NCI-H524 (cell line): ENCODE measurements around the gene WDFY3.

Source experiments
- DNase-seq, 2 experiments: peaks; one replicate each; lab custom pipeline; 2025; lab: John Stamatoyannopoulos, UW

The WDFY3 gene

DNA sequence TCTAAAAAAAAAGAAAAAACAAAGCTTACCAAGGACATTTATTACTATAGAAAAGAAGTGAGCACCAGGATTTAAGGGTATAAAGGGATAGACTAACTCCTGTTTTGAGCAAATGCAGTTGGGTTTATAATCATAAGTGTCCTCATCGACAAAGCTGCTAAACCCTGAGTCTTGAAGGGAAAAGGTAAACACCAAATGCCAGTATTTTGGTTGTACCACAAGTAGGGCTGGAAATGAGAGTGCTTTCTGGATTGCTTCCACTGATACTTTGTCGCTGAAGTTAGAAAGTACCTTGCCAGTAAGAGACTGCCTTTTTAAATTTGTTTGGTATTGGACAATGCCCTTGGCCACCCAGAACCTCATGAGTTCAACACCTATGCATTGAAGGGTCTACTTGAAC lies 53.7 kb downstream of the WDFY3 start:
- no peak for DNase-seq

DNA sequence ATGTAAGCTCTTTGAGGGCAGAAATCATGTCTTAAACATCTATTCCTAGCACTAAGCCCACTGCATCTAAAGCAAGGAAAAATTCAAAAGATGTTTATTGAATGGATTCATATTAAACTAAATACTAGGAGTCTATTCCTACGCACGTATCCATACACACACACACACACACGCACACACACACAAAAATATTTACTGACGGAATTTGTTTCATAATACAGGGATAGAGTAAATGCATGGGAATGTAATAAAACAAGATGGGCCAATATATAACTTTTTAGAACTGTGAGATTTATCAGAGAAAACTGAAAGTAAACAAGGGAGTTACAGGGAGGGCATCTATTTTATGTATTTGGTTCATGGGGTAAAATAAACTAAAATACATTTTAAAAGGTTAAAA lies 57.6 kb downstream of the WDFY3 start:
- no peak for DNase-seq

DNA sequence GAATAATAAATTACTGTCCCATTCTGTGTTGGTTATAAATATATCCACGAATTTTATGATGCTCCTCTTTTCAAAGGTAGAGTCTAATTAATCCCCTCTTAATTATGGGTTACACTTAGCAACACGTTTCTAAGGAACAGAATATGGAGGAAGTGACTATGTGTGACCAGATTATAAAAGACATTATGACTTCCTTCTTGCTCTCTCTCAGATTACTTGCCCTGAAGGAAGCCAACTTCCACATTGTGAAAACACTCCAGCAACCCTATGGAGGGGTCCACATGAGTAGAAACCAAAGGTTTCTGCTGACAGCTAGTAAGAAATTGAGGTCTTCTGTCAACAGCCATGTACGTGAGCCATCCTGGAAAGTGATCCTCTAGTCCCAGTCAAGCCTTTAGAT lies 59.3 kb downstream of the WDFY3 start:
- no peak for DNase-seq

DNA sequence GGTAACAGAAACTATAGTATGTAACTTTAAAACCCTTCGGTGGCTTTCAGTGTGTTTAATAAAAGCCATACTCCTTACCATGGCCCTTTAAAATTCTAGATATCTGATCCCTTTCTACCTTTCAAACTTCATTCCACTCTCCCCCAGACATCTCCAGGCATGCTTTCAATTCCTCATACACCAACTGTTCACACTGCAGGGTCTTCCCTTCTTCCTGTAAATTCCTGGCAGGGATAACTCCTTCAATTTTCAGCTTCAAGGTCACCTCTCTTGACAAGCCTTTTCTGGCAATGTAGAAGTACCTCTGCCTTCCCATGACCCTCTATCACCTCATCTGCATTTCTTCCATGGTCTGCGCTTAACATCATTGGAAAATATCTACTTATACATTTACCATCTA lies 60.8 kb downstream of the WDFY3 start:
- no peak for DNase-seq

DNA sequence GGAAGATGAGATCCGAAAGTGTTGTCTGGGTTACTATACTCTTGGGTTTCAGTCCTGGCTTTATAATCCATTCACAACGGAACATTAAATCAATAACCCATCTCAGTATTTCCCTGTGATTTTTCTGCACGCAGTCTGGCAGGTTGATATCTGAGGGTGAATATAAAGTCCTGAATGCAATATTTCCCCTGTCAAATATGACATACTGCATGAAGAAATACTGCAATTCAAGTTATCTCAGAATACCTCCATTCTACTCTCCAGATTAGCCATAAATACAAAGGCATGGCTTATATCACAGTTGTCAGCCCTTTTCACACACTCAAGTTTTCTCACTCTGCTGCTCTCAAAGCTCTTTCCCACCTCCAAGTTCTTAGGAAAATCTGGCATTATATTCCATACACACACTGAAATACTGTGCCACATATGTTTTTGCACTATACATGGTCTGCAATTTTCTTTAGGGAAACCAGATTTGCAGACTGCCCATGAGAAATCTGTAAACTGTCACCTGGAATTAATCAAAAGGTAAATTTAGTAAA lies 64.7 kb downstream of the WDFY3 start:
- DNase-seq = peak in 1 of 2 experiments; percentile 0

DNA sequence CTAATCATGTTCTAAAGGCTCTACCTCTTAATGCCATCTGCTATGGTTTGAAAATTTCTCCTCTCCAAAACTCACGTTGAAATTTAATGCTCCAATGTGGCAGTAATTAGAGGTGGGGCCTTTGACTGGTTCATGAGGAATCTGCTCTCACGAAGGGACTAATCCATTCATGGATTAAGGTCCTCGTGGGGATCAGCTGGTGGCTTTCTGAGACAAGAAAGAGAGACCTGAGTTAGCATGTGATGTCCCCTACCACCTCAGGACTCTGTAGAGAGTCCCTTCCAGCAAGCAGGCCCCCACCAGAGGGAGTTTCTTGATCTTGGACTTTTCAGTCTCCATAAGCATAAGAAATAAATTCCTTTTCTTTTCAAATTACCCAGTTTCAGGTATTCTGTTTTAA lies 65.3 kb downstream of the WDFY3 start:
- DNase-seq = peak; percentile 91 to 94

DNA sequence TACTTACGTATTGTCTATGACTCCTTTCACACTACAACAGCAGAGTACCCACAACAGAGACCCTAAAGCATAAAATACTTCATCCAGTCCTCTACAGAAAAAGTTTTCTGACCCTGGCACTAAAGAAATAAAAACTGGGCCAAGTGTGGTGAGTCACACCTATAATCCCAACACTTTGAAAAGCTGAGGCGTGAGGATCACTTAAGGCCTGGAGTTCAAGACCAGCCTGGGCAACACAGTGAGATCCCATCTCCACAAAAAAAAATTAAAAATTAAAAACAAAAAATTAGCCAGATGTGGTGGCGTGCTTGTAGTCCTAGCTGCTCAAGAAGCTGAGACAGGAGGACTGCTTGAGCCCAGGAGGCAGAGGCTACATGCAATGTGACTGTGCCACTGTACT lies 66.9 kb downstream of the WDFY3 start:
- DNase-seq = no peak

DNA sequence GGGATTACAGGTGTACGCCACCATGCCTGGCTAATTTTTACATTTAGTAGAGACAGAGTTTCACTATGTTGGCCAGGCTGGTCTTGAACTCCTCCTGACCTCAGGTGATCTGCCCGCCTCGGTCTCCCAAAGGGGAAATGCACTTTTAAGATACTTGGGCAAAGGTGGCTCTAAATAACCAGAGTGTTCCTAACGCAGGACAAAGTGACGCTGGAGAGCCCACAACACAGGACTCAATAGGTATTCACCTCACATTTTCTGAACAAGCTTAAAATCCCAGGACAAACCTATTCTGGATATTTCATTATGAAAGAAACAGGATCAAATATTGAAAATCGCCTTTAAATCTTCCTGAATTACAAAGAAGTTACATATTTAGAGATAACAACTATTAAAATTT lies 69.0 kb downstream of the WDFY3 start:
- DNase-seq = no peak

DNA sequence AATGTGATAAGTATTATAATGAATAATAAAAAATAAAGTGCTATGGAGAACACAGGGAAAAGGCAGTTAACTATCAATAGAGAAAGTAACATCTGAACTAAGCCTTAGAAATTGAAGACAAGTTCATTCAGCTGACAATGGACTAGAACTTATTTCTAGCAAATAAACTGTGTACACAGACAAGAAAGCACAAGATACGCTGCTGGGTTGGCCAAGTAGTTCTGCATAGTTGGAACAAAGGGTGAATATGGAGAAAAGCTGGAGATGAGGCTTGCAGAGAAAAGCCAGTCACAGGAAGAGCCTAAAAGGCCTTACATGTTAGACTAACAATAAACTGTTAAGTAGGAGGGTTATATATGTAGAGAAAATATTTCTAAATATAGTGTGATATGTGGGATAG lies 71.2 kb downstream of the WDFY3 start:
- no peak for DNase-seq

DNA sequence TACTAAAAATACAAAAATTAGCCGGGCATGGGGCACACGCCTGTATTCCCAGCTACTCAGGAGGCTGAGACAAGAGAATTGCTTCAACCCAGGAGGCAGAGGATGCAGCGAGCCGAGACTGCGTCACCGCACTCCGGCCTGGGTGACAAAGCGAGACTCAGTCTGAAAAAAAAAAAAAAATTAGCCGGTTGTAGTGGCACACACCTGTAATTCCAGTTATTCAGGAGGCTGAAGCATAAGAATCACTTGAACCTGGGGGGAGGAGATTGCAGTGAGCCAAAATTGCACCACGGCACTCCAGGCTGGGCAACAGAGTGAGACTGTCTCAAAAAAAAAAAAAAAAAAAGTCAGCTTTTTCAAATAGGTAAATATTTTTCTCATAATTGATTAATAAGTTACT lies 71.9 kb downstream of the WDFY3 start:
- no peak for DNase-seq

DNA sequence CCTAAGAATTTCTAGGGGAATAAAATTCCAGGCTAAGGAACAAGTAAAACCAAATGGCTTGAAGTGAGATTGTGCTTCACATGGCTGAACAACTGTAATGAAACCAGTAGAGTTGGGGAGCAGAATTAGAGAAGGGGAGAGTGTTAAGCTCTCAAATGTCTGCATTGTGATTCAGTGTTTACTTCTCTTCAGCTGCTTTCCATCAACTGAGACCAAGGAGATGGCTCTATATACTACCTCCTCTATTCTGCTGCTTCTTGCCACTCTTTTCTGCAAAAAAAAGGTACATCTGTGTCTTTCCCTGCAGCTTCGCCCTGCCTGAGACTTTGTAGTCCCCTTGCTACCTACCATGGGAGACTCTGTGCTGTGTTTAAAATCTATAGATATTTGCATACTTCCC lies 73.5 kb downstream of the WDFY3 start:
- no peak for DNase-seq

DNA sequence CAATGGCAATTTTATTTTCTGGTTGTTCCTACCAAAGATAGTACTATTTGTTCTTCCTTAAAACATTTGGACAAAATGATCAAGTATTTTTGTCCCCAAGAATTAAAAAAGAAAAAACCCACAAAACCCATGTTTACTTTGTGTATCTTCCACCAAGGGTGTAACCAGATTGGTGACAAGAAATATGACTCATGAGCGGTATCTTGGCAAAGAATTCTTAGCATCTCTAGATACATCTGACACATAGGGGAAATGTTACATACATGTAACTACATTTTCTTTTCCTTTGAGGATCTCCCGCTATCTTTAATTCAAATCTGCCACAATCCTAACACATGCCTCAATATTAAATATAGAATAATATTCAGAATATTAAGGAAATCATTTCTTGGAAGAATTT lies 78.7 kb downstream of the WDFY3 start:
- DNase-seq = no peak

DNA sequence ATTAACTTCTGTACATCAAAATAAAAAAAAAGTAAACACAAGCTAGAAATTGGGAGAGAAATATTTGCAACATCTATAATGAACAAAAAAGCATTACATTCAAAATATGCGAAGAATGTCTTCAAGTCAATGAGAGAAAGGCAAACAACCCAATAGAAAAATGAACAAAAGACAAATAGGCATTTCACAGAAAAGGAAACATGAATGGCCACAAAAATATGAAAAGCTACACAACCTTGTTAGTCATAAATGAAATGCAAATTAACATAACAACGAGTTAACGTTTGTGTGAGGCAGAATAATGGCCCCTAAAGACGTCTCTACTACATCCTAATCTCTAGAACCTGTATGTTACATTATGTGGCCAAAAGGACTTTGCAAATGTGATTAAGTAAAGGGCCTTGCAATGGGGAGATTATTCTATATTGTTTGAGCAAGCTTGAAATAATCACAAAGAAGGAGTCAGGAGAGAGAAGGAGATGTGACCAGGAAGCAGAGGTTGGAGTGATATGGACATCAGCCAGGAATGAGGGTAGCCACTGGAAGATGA lies 86.8 kb downstream of the WDFY3 start:
- DNase-seq = no peak

DNA sequence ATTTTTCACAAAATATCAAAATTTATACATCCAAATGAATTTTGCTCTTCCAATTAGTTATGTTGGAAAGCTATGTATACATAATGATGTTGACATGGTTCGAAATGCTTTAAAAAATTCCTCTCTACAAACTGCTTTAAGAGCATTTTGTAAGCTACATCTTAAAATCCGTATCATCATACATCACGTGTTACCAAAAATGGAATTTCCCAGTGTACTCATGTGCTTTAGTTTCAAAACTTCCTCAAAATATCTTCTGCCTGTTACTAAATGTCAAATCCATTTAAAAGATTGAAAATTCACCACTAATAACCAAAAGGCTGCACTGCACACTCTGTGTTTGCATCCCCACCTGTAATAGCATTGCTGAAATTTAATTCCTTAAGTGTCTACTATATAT lies 87.9 kb downstream of the WDFY3 start:
- DNase-seq = no peak

DNA sequence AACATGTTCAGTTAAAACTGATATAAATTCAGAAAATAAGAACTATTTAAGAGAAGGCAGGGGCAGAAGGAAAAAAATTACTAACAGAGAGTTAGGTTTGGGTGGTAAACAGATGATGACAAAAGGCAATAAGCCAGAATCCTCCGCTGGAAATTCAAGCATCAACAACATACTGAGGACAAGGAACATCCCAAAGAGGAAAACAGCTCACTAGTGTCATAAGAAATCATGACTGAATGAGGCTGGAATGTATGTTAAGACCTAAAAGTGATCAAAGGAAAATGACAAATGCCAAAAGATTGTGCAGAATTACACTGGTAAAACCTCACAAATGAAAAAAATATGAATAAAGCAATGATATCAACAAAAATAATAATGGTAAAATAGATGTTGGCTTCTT lies 88.4 kb downstream of the WDFY3 start:
- DNase-seq = no peak

DNA sequence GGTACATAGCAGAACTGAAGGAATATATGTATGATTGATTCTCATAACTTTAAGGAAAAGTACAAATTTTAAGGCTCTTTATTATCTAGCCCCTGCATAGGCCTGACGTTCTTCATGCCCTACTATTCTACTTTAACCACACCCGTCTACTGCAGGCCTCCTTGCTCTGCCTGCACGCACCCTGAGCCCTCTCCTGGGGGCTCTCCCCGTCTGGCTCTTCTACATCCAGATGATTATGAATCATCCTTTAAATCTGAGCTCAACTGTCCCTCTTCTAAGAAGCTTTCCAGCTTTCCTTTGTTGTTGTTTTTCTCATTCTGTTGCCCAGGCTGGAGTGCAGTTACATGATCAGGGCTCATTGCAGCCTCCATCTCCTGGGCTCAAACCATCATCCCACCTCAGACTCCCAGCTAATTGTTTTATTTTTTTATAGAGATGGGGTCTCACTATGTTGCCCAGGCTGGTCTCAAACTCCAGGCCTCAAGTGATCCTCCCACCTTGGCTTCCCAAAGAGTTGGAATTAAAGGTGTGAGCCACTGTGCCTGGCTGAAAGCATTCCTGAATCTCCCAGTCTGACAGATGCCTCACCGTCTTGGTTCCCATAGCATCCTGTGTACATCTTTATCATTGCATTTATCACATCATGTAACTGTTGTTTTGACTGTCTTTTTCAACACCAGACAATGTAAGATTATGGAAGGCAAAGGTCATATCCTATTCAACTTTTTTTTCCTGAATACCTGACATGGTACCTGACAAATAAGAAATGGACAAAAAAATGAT lies 89.2 kb downstream of the WDFY3 start:
- DNase-seq = no peak

DNA sequence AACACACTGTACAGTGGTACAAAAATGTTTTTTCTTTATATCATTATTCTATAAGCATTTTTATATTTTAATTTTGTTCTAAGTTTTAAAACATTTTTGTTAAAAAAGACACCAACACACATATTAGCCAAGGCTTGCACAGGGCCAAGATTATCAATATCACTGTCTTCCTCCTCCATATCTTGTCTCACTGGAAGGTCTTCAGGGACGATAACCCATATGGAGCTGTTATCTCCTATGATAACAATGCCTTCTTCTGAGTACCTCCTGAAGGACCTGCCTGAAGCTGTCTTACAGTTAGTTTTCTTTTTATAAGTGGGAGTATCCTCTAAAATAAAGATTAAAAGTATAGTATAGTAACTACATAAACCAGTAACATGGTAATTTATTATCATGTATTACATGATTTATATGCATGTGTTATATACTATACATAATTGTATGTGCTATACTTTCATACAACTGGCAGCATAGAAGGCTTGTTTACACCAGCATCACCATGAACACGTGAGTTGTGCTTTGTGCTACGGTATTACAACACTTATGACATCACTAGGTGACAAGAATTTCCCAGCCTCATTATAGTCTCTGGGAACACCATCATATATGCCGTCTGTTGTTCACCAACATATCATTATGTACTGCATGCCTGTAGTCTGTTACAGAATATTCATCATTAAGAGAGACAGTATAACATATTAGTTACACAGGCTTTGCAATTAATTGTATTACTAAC lies 90.7 kb downstream of the WDFY3 start:
- no peak for DNase-seq

DNA sequence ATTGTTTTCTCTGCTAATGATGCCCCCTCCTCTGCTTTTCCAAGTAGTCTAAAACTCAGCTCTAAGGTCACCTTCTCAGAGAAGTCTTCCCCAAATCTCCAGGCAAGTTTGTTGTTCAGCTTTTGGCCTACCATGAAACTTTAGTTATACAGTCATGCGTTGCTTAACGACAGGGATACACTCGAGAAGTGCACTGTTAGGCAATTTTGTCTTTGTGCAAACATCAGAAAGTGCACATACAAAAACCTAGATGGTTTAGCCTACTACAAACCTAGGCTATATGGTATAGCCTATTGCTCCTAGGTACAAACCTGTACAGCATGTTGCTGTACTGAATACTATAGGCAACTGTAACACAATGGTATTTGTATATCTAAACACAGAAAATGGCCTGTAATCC lies 91.9 kb downstream of the WDFY3 start:
- no peak for DNase-seq

DNA sequence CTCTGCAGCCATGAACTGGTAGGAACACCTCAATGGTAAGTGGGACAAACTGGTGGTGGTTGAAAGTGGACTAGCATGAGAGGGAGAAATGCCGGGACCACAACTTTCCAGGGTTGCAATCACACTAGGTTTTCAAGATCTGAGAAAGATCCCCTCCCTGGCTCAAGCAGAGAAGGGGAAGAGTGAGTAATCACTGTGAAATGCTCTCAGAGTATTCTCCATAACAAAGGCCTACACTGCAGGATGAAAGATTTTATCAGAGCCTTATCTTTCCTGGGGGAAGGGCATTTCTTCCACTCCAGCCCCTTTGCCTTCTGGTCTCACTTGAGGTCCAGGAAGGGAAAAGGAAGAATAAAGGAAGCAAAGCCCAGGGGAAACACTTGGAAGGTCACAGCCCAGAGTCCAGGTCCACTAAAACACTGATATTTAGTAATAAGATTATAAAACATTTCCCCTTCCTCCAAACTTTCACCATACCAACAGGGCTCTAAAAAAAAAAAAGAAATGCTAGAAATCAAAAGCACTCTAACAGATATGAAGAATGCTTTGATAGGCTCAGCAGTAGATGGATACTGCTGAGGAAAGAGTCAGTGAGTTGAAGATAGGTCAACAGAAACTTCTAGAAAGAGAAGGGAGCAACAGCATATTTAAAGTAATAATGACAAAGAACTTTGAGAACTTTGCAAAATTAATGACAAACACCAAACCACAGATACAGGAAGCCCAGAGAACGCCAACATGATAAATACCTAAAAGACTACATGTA lies 95.9 kb downstream of the WDFY3 start:
- no peak for DNase-seq

DNA sequence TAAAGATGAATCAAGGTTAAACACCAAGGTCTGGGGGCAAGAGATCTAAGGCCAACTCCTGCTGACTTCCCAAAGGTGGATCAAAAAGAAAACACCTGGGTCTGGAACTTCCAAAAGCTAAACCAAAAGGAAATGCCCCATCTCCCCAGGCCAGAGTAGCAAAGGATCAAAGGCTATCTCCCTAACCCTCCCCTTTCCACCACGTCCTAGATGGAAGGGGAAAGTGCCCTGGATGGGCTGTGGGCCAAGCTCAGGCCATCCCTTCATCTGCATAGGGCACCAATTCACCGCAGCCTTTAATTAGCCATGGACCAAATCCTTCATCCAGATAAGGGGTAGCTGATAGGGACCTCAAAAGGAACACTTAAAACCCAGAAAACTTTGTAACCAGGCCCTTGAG lies 100.2 kb downstream of the WDFY3 start:
- no peak for DNase-seq

DNA sequence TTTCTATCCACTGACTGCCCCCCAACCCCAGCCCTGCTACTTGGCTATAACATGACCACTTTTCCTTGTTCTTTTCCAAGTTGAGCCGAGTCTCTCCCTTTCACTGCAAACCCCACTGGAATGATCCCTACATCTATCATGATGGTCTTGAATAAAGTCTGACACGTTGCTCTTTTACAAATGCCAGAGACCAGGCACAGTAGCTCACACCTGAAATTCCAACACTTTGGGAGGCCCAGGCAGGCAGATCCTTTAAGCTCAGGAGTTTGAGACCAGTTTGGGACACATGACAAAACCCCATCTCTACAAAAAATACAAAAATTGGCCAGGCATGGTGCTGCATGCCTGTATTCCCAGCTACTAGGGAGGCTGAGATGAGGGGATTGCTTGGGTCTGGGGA lies 100.9 kb downstream of the WDFY3 start:
- DNase-seq = no peak

DNA sequence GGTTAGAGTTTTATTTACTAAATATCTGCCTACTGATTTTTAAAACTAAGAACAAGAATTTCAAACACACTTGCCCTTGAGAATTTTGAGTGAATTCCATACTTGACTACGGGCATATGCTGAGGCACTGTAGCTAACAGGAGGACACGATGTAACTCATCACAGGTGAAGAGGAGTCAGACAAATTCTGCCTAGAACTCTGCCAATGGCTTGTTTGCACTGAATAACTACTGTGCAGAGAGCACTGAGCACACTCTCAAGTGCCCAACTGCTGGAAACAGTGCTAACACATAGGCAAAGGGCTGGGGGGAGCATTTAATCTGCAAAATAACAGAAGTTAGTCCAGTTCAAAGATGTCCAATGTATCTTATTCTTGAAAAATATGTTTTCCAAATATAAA lies 104.4 kb downstream of the WDFY3 start:
- no peak for DNase-seq
